ENCODE measurements around the gene PLK4.
"Not testable (repeated sequence)": the region's sequence is repeated elsewhere in the genome, so short reads cannot be mapped to it uniquely, and the experiment has no call there.

Gene PLK4

GRCh38 chr4:127916512-127916911 lies 35.8 kb downstream of the PLK4 start:
- DNase-seq = no peak

- no peak for DNase-seq
Measured at GRCh38 chr4:127917151-127917550, 36.5 kb downstream of the PLK4 start.

GRCh38 chr4:127920521-127920920 lies 39.8 kb downstream of the PLK4 start:
- DNase-seq = no peak

GRCh38 chr4:127922226-127922625 lies 41.5 kb downstream of the PLK4 start:
- DNase-seq = no peak

- DNase-seq = not testable (repeated sequence)
Measured at GRCh38 chr4:127925720-127926119, 45.0 kb downstream of the PLK4 start.

GRCh38 chr4:127930175-127930574 lies 49.5 kb downstream of the PLK4 start:
- DNase-seq = no peak

GRCh38 chr4:127931836-127932235 lies 51.1 kb downstream of the PLK4 start:
- not testable (repeated sequence) for DNase-seq

- no peak for DNase-seq
Measured at GRCh38 chr4:127936974-127937373, 56.3 kb downstream of the PLK4 start.
